DND-41 (cell line): ENCODE results near the gene DKK2.

Experiments
- ATAC-seq: fragments of 200-7000 bp; cut with Tn5 transposase; 3 replicates; pipeline ENCODE4 v1.9.1; 2021; ENCODE audit warnings: low read depth; ENCODE audit not compliant: insufficient read depth
- DNase-seq: peaks from one replicate; pipeline ENCODE4 v3.0.0-alpha.2; 2020
- H2AFZ ChIP-seq: 2 replicates; pipeline ENCODE4 v1.6.0; 2012; ENCODE audit warnings: low read depth, low read length
- H3K27ac ChIP-seq: 2 replicates; pipeline ENCODE4 v1.5.1; 2012; ENCODE audit warnings: low read length, inconsistent platforms
- H3K27me3 ChIP-seq: fragments of 200-600 bp; sonication (generic); 2 replicates; pipeline ENCODE4 v1.6.0; 2012; ENCODE audit warnings: low read length, mild to moderate bottlenecking, inconsistent platforms; ENCODE audit not compliant: insufficient read depth, poor library complexity
- H3K36me3 ChIP-seq: 2 replicates; pipeline ENCODE4 v1.5.1; 2012; ENCODE audit warnings: low read length, inconsistent platforms; ENCODE audit not compliant: insufficient read depth
- H3K4me1 ChIP-seq: 2 replicates; pipeline ENCODE4 v1.5.1; 2012; ENCODE audit warnings: mild to moderate bottlenecking, low read length; ENCODE audit not compliant: insufficient read depth
- H3K4me2 ChIP-seq: 2 replicates; pipeline ENCODE4 v1.6.0; 2012; ENCODE audit warnings: mild to moderate bottlenecking, moderate library complexity, low read length, inconsistent platforms; ENCODE audit not compliant: insufficient read depth
- H3K4me3 ChIP-seq, 2 experiments: fragments of 200-600 bp in 1 of 2; shearing (Covaris generic) in 1 of 2; 2 replicates each; pipeline ENCODE4 v1.5.1; 2012 to 2016; ENCODE audit warnings: inconsistent platforms in 2 of 2, low read length in 2 of 2, mild to moderate bottlenecking in 2 of 2, low read depth in 1 of 2, moderate library complexity in 1 of 2
- H3K79me2 ChIP-seq: 2 replicates; pipeline ENCODE4 v1.6.0; 2012; ENCODE audit warnings: low read length, inconsistent platforms; ENCODE audit not compliant: insufficient read depth
- H3K9ac ChIP-seq: 2 replicates; pipeline ENCODE4 v1.6.0; 2012; ENCODE audit warnings: low read depth, mild to moderate bottlenecking, inconsistent platforms, low read length, moderate library complexity
- H3K9me3 ChIP-seq: 2 replicates; pipeline ENCODE4 v1.5.1; 2012; ENCODE audit warnings: low read length, moderate library complexity, mild to moderate bottlenecking, inconsistent platforms; ENCODE audit not compliant: insufficient read depth, severe bottlenecking
- H4K20me1 ChIP-seq: 2 replicates; pipeline ENCODE4 v1.6.0; 2012; ENCODE audit warnings: low read length; ENCODE audit not compliant: insufficient read depth
- EZH2 ChIP-seq: IDR thresholded peaks from 3 replicates; pipeline ENCODE4 v1.6.1; 2012; ENCODE audit warnings: borderline replicate concordance, low read depth, mild to moderate bottlenecking, moderate library complexity, low read length, inconsistent platforms; ENCODE audit not compliant: severe bottlenecking
- TF ChIP-seq, protein P1 (sequence below): IDR thresholded peaks from 2 replicates; pipeline ENCODE4 v1.5.1; 2012; ENCODE audit warnings: borderline replicate concordance, low read length, moderate library complexity, mild to moderate bottlenecking; ENCODE audit not compliant: poor library complexity, severe bottlenecking; ENCODE audit errors: extremely low read depth

DKK2 gene

DNA sequence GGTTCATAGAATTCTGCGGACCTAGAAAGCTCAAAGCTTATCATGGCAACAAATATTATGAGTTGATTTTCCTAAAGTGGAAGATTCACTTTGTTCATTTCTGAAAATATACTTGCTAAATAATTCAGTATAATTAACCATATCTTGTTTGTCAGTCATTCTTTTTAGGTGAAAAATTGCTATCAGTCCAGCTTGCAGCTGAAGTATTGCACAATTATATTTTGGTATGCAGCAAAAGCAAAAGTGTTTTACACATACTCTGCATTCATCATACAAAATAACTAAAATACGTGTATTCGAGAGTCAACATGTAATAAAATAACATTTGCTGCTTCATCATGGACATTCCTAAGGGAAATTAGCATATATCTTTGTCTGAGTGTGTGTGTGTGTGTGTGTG is 24.8 kb downstream of the DKK2 start:
- Histone ChIP-seq H3K36me3 (no peaks in the 10 kb centered on the region), H3K4me3 (no peak overlapping the region), H3K9me3 (no peaks in the 10 kb centered on the region), H3K4me1 (no peaks in the 10 kb centered on the region), H3K27me3 (no peaks in the 10 kb centered on the region), H2AFZ (no peak overlapping the region), H4K20me1 (no peaks in the 10 kb centered on the region), H3K4me2 (no peak overlapping the region), H3K27ac (no peak overlapping the region), H3K9ac (no peak overlapping the region), H3K79me2 (no peaks in the 10 kb centered on the region)
- DNase-seq (no peak), ATAC-seq (no peak)
- TF ChIP-seq, protein P1, sequence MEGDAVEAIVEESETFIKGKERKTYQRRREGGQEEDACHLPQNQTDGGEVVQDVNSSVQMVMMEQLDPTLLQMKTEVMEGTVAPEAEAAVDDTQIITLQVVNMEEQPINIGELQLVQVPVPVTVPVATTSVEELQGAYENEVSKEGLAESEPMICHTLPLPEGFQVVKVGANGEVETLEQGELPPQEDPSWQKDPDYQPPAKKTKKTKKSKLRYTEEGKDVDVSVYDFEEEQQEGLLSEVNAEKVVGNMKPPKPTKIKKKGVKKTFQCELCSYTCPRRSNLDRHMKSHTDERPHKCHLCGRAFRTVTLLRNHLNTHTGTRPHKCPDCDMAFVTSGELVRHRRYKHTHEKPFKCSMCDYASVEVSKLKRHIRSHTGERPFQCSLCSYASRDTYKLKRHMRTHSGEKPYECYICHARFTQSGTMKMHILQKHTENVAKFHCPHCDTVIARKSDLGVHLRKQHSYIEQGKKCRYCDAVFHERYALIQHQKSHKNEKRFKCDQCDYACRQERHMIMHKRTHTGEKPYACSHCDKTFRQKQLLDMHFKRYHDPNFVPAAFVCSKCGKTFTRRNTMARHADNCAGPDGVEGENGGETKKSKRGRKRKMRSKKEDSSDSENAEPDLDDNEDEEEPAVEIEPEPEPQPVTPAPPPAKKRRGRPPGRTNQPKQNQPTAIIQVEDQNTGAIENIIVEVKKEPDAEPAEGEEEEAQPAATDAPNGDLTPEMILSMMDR, result no peak
- TF ChIP-seq EZH2, result no peak

DNA sequence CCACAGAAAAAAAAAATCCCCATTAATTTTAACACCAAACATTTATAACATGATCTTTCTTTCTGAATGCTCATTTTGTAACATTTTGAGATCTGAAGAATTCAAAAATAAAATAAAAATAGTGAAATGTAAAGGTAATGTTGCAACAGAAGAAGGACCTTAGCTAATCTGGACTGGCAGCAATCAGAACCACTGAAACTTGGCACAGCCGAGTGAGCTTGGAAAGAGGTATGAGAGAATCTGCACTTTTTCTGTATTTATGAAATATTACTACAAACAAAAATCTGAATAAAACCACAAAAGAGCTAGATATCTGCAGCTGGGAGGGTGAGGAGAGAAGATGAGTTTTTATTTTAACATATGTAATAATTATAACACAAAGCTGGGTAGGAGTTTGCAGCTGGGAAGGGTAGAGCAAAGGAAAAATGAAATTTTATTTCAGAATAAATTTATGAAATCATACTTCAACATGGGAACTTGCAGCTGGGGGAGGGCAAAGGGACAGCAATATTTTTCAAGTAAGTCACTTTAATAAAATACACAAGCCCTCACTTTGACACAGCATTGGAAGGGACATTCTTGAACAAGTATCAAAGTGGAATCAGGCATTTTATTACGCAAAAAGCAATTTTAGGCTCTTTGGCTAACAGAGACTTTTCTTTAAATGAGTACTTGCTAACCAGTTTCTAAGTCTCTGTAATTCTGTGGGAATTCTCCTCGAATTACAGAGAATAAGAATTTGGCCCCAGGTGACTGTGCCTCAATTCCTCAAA is 26.7 kb downstream of the DKK2 start:
- Histone ChIP-seq H2AFZ (no peak overlapping the region), H3K79me2 (no peaks in the 10 kb centered on the region), H3K36me3 (no peaks in the 10 kb centered on the region), H3K4me1 (no peaks in the 10 kb centered on the region), H3K4me3 (no peak overlapping the region), H4K20me1 (no peaks in the 10 kb centered on the region), H3K27ac (no peak overlapping the region), H3K27me3 (no peaks in the 10 kb centered on the region), H3K4me2 (no peak overlapping the region), H3K9ac (no peak overlapping the region), H3K9me3 (no peaks in the 10 kb centered on the region)
- DNase-seq (no peak), ATAC-seq (no peak)
- TF ChIP-seq, protein P1, result no peak
- no peak for TF ChIP-seq EZH2

- TF ChIP-seq, protein P1, result no peak
- no peak for TF ChIP-seq EZH2
- Histone ChIP-seq H3K4me2 (no peak overlapping the region), H3K36me3 (no peaks in the 10 kb centered on the region), H3K27ac (no peak overlapping the region), H3K79me2 (no peaks in the 10 kb centered on the region), H4K20me1 (no peaks in the 10 kb centered on the region), H3K9me3 (no peaks in the 10 kb centered on the region), H3K4me3 (no peak overlapping the region), H3K27me3 (no peaks in the 10 kb centered on the region), H2AFZ (no peak overlapping the region), H3K4me1 (no peaks in the 10 kb centered on the region), H3K9ac (no peak overlapping the region)
- no peak for ATAC-seq
- no peak for DNase-seq
These were observed 28.0 kb downstream of the DKK2 start for GRCh38 chr4:107008115-107008514.
